Left ventricle myocardium superior (tissue), 1 donor: ENCODE measurements around the gene NR3C1. TPM values are rescaled to one million over a fixed set of nuclear protein-coding genes. Genes with fewer than 3 reads are reported as not detected.

Experiments
- ATAC-seq: fragments of 200-7000 bp; cut with Tn5 transposase; one replicate; pipeline ENCODE4 v1.9.1; 2020; ENCODE audit warnings: mild to moderate bottlenecking, moderate library complexity
- DNase-seq: peaks from one replicate; pipeline ENCODE4 v3.0.0-alpha.2; 2020
- intact Hi-C: fragments of 100-400 bp; cut with micrococcal nuclease; formaldehyde crosslinking; loops from one replicate; pipeline ENCODE4 v1.11.0; 2022
- total RNA-seq: library from RNA; stranded (reverse); fragmentation: NEBNext Ultra II Directional; extraction: Animal tissue kit (Norgen Biotek cat#: 25700); gene quantifications from one replicate; pipeline ENCODE4 v1.2.1, GENCODE V29; 2021
- donor health status: DM: no; HTN: yes; CAD: no; lungs with severe emphysema.

The NR3C1 gene
- total RNA-seq, 1 donor from 2014 or later, result 53.0 TPM

- DNase-seq, result no peak
- intact Hi-C loops, result no loop called here
Observed at GRCh38 chr5:143376911-143377813, 26.3 kb downstream of the NR3C1 start.

GRCh38 chr5:143376195-143376779, 27.2 kb downstream of the NR3C1 start:
- no peak for DNase-seq
- ATAC-seq, result peak; percentile 8
- intact Hi-C loops, result no loop called here

More at GRCh38 chr5:143376911-143377813, 26.3 kb downstream of the NR3C1 start:
- no peak for ATAC-seq

- intact Hi-C loops, result no loop called here
- no peak for DNase-seq
- peak; percentile 35 for ATAC-seq
Observed at GRCh38 chr5:143374496-143375217, 28.8 kb downstream of the NR3C1 start.

- DNase-seq (no peak), ATAC-seq (no peak)
- intact Hi-C loops, result no loop called here
Observed at GRCh38 chr5:143373076-143373475, 30.4 kb downstream of the NR3C1 start.

- ATAC-seq (peak; percentile 71), DNase-seq (no peak)
- intact Hi-C loops, result no loop called here
Observed at GRCh38 chr5:143372187-143372829, 31.2 kb downstream of the NR3C1 start.

GRCh38 chr5:143370440-143370839, 33.0 kb downstream of the NR3C1 start:
- intact Hi-C loops, result no loop called here
- no peak for ATAC-seq
- no peak for DNase-seq

- DNase-seq (no peak), ATAC-seq (no peak)
- intact Hi-C loops, result no loop called here
Observed at GRCh38 chr5:143364061-143364460, 39.4 kb downstream of the NR3C1 start.

GRCh38 chr5:143362664-143363227, 40.7 kb downstream of the NR3C1 start:
- ATAC-seq, result no peak
- no peak for DNase-seq
- intact Hi-C loops, result no loop called here

GRCh38 chr5:143361438-143361837, 42.0 kb downstream of the NR3C1 start:
- no peak for DNase-seq
- ATAC-seq, result no peak
- intact Hi-C loops, result no loop called here

- ATAC-seq (no peak), DNase-seq (no peak)
- intact Hi-C loops, result no loop called here
Observed at GRCh38 chr5:143360755-143361154, 42.7 kb downstream of the NR3C1 start.

- DNase-seq (no peak), ATAC-seq (no peak)
- intact Hi-C loops, result no loop called here
Observed at GRCh38 chr5:143359869-143360268, 43.6 kb downstream of the NR3C1 start.

- intact Hi-C loops, result no loop called here
- no peak for ATAC-seq
- no peak for DNase-seq
Observed at GRCh38 chr5:143356855-143357583, 46.5 kb downstream of the NR3C1 start.

- ATAC-seq (peak; percentile 87), DNase-seq (peak; percentile 53)
- intact Hi-C loops, result no loop called here
Observed at GRCh38 chr5:143355710-143356109, 47.8 kb downstream of the NR3C1 start.

- ATAC-seq, result no peak
- no peak for DNase-seq
- intact Hi-C loops, result no loop called here
Observed at GRCh38 chr5:143354025-143354424, 49.5 kb downstream of the NR3C1 start.

- intact Hi-C loops, result no loop called here
- DNase-seq, result no peak
- no peak for ATAC-seq
Observed at GRCh38 chr5:143352691-143353090, 50.8 kb downstream of the NR3C1 start.

GRCh38 chr5:143350751-143351602, 52.5 kb downstream of the NR3C1 start:
- ATAC-seq (peak; percentile 38), DNase-seq (no peak)
- intact Hi-C loops, result no loop called here

- ATAC-seq, result no peak
- DNase-seq, result no peak
- intact Hi-C loops, result no loop called here
Observed at GRCh38 chr5:143350341-143350740, 53.1 kb downstream of the NR3C1 start.

GRCh38 chr5:143349177-143349576, 54.3 kb downstream of the NR3C1 start:
- intact Hi-C loops, result no loop called here
- ATAC-seq (no peak), DNase-seq (no peak)
